ENCODE results near the gene GATC.

DNA sequence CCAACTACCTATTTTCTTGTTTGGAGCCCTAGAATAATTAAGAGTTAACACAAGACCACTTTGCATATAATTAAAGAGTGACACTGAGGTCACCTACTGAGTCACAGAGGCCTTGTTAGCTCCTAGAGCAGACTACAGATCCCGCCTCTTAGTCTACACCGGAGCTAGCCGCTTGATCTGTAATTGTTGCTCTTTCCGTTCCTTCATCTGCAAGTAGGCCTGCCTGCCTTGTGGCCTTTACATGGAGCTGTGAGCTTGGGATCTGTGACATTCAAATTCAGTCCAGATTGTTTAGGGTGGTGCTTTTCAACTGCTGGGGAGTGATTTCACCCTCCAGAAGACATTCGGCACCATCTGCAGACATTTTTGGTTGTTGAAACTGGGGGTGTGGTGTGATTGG is 44.1 kb downstream of the GATC start:
- TF ChIP-seq CTCF (IDR thresholded peaks at IDR 0.05) (no peak), ZFX (IDR thresholded peaks at IDR 0.05; ENCODE audit: borderline replicate concordance) (no peak)

Data from 22Rv1 (cell line).